GM23248 (cell line): Measurements from ENCODE around the gene FAM111A.

Experiments
- EZH2 ChIP-seq: fragments of 200-600 bp; sonication (generic); IDR thresholded peaks from 2 replicates; pipeline ENCODE4 v1.6.1; 2018; ENCODE audit warnings: antibody characterized with exemption, mild to moderate bottlenecking; ENCODE audit not compliant: insufficient read depth, poor library complexity, severe bottlenecking
- EZH2phosphoT487 ChIP-seq: fragments of 200-600 bp; sonication (generic); IDR thresholded peaks from 2 replicates; pipeline ENCODE4 v1.6.1; 2018; ENCODE audit warnings: antibody characterized with exemption, moderate library complexity, mild to moderate bottlenecking, low read depth; ENCODE audit not compliant: insufficient read depth

GRCh38 chr11:59189986-59190385 lies 47.3 kb downstream of the FAM111A start:
- TF ChIP-seq EZH2 (no peak), EZH2phosphoT487 (no peak)
